HL-60/S4 (cell line): ENCODE measurements around the gene PIAS2.
"Not testable (repeated sequence)": the region's sequence is repeated elsewhere in the genome, so short reads cannot be mapped to it uniquely, and the experiment has no call there.

ENCODE experiments used
- in situ Hi-C: fragments of 300-500 bp; cut with MboI; formaldehyde crosslinking; loops from 2 replicates; pipeline ENCODE4 v1.14.3; 2022; ENCODE audit warnings: low sequenced_read_pairs

PIAS2 gene

GRCh38 chr18:46917108-46917802, at the start of gene PIAS2, which contains the start of gene KATNAL2:
Gene PIAS2, minus strand, starts transcription at chr18:46917507. Its CDS starts 162 bp downstream, at chr18:46917345.
Gene KATNAL2, plus strand, starts transcription at chr18:46917602. Its CDS starts 29,271 bp downstream, at chr18:46946873.
- in situ Hi-C loops, result no loop called here

- in situ Hi-C loops, result not testable (repeated sequence)
Measured at GRCh38 chr18:46966266-46966665, 49.0 kb upstream of the PIAS2 start.

GRCh38 chr18:46964579-46965293, 47.4 kb upstream of the PIAS2 start:
- in situ Hi-C loops, result not testable (repeated sequence)

GRCh38 chr18:46963656-46964578, 46.6 kb upstream of the PIAS2 start:
- in situ Hi-C loops, result not testable (repeated sequence)

GRCh38 chr18:46958209-46958608, 40.9 kb upstream of the PIAS2 start:
- in situ Hi-C loops, result no loop called here

GRCh38 chr18:46953195-46953594, 35.9 kb upstream of the PIAS2 start:
- in situ Hi-C loops, result no loop called here

GRCh38 chr18:46950064-46950656, 32.9 kb upstream of the PIAS2 start:
- in situ Hi-C loops, result no loop called here

GRCh38 chr18:46946656-46947282, 29.5 kb upstream of the PIAS2 start:
- in situ Hi-C loops, result no loop called here

GRCh38 chr18:46942646-46943045, 25.3 kb upstream of the PIAS2 start:
- in situ Hi-C loops, result no loop called here

GRCh38 chr18:46939998-46940571, 22.8 kb upstream of the PIAS2 start:
- in situ Hi-C loops, result no loop called here

GRCh38 chr18:46939337-46939963, 22.1 kb upstream of the PIAS2 start:
- in situ Hi-C loops, result no loop called here

GRCh38 chr18:46920653-46921052, 3.3 kb upstream of the PIAS2 start:
- in situ Hi-C loops, result no loop called here

- in situ Hi-C loops, result no loop called here
Measured at GRCh38 chr18:46920067-46920466, 2.8 kb upstream of the PIAS2 start.

- in situ Hi-C loops, result no loop called here
Measured at GRCh38 chr18:46917803-46918600, 695 bp upstream of the PIAS2 start.

GRCh38 chr18:46916551-46917107, 678 bp downstream of the PIAS2 start:
- in situ Hi-C loops, result no loop called here

- in situ Hi-C loops, result no loop called here
Measured at GRCh38 chr18:46915800-46916550, 1.3 kb downstream of the PIAS2 start.

- in situ Hi-C loops, result no loop called here
Measured at GRCh38 chr18:46910856-46911255, 6.5 kb downstream of the PIAS2 start.

- in situ Hi-C loops, result no loop called here
Measured at GRCh38 chr18:46909497-46909896, 7.8 kb downstream of the PIAS2 start.
